OCI-LY3 (cell line): ENCODE results near the gene ZDHHC6.

Experiments
- H2AFZ ChIP-seq: fragments of 200-600, 300-600 bp; shearing (Covaris generic); 2 replicates; pipeline ENCODE4 v1.6.0; 2014; ENCODE audit warnings: antibody characterized with exemption, low read depth, low read length
- H3K27ac ChIP-seq: fragments of 200-600, 300-600 bp; sonication (generic); 2 replicates; pipeline ENCODE4 v1.5.1; 2014; ENCODE audit warnings: mild to moderate bottlenecking, low read length, moderate library complexity, mixed read lengths
- H3K27me3 ChIP-seq: fragments of 200-600, 300-600 bp; sonication (generic); 2 replicates; pipeline ENCODE4 v1.6.1; 2014; ENCODE audit warnings: low read depth, low read length, mixed read lengths
- H3K36me3 ChIP-seq: fragments of 200-600, 300-600 bp; sonication (generic); replicated peaks from 2 replicates; pipeline ENCODE3; 2014; ENCODE audit warnings: low read depth, low read length, mixed read lengths
- H3K4me1 ChIP-seq: fragments of 300-600, 200-600 bp; sonication (generic); 2 replicates; pipeline ENCODE4 v1.6.1; 2014; ENCODE audit warnings: low read length, mixed read lengths
- H3K4me2 ChIP-seq: fragments of 200-600, 300-600 bp; sonication (generic); 2 replicates; pipeline ENCODE4 v1.6.1; 2014; ENCODE audit warnings: low read length, mixed read lengths
- H3K4me3 ChIP-seq: fragments of 300-600, 200-600 bp; sonication (generic); 2 replicates; pipeline ENCODE4 v1.5.1; 2014; ENCODE audit warnings: antibody characterized with exemption, mild to moderate bottlenecking, low read length, moderate library complexity
- H3K79me2 ChIP-seq: fragments of 300-600, 200-600 bp; shearing (Covaris generic); 2 replicates; pipeline ENCODE4 v1.6.1; 2014; ENCODE audit warnings: mild to moderate bottlenecking, low read length, mixed read lengths
- H3K9ac ChIP-seq: fragments of 300-600, 200-600 bp; shearing (Covaris generic); 2 replicates; pipeline ENCODE4 v1.6.0; 2014; ENCODE audit warnings: mild to moderate bottlenecking, low read length, moderate library complexity
- H3K9me3 ChIP-seq: fragments of 200-600, 300-600 bp; shearing (Covaris generic); 2 replicates; pipeline ENCODE4 v1.6.1; 2014; ENCODE audit warnings: low read length, mixed read lengths; ENCODE audit not compliant: insufficient read depth
- H4K20me1 ChIP-seq: fragments of 200-600, 300-600 bp; sonication (generic); 2 replicates; pipeline ENCODE4 v1.6.1; 2016; ENCODE audit warnings: low read length, mixed read lengths; ENCODE audit not compliant: insufficient read depth
- EZH2phosphoT487 ChIP-seq: fragments of 200-600 bp; shearing (Covaris generic); IDR thresholded peaks from 2 replicates; pipeline ENCODE4 v1.6.1; 2018; ENCODE audit warnings: antibody characterized with exemption, mixed run types, low read depth
- TF ChIP-seq, protein P1 (sequence below): fragments of 200-600, 300-600 bp; sonication (generic); IDR thresholded peaks from 2 replicates; pipeline ENCODE4 v1.5.1; 2014; ENCODE audit warnings: antibody characterized with exemption, low read length, low read depth

The ZDHHC6 gene, protein sequence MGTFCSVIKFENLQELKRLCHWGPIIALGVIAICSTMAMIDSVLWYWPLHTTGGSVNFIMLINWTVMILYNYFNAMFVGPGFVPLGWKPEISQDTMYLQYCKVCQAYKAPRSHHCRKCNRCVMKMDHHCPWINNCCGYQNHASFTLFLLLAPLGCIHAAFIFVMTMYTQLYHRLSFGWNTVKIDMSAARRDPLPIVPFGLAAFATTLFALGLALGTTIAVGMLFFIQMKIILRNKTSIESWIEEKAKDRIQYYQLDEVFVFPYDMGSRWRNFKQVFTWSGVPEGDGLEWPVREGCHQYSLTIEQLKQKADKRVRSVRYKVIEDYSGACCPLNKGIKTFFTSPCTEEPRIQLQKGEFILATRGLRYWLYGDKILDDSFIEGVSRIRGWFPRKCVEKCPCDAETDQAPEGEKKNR

GRCh38 chr10:112446855-112447619 is at the start of gene ZDHHC6, which contains the start of gene VTI1A:
ZDHHC6 (minus strand) TSS chr10:112446914; CDS start chr10:112445436, 1,478 bp downstream.
VTI1A (plus strand) TSS chr10:112447215; CDS start chr10:112447374, 159 bp downstream.
- peak within 1 kb of the TSS; percentile 100 for H3K4me3 ChIP-seq
- peaks cover 49% of the 10 kb centered on the region for H3K79me2 ChIP-seq
- H4K20me1 ChIP-seq: no peaks in the 10 kb centered on the region
- TF ChIP-seq, protein P1, sequence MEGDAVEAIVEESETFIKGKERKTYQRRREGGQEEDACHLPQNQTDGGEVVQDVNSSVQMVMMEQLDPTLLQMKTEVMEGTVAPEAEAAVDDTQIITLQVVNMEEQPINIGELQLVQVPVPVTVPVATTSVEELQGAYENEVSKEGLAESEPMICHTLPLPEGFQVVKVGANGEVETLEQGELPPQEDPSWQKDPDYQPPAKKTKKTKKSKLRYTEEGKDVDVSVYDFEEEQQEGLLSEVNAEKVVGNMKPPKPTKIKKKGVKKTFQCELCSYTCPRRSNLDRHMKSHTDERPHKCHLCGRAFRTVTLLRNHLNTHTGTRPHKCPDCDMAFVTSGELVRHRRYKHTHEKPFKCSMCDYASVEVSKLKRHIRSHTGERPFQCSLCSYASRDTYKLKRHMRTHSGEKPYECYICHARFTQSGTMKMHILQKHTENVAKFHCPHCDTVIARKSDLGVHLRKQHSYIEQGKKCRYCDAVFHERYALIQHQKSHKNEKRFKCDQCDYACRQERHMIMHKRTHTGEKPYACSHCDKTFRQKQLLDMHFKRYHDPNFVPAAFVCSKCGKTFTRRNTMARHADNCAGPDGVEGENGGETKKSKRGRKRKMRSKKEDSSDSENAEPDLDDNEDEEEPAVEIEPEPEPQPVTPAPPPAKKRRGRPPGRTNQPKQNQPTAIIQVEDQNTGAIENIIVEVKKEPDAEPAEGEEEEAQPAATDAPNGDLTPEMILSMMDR: no peak
- TF ChIP-seq EZH2phosphoT487: no peak
- H3K9me3 ChIP-seq: no peaks in the 10 kb centered on the region
- H3K9ac ChIP-seq: peak within 1 kb of the TSS; percentile 99
- H3K4me1 ChIP-seq: peaks cover 11% of the 10 kb centered on the region
- H3K36me3 ChIP-seq: peaks cover 12% of the 10 kb centered on the region
- H3K27me3 ChIP-seq: no peaks in the 10 kb centered on the region
- peak within 1 kb of the TSS; percentile 59 for H3K27ac ChIP-seq
- H3K4me2 ChIP-seq: peak within 1 kb of the TSS; percentile 91
- H2AFZ ChIP-seq: peak within 1 kb of the TSS; percentile 88

DNA sequence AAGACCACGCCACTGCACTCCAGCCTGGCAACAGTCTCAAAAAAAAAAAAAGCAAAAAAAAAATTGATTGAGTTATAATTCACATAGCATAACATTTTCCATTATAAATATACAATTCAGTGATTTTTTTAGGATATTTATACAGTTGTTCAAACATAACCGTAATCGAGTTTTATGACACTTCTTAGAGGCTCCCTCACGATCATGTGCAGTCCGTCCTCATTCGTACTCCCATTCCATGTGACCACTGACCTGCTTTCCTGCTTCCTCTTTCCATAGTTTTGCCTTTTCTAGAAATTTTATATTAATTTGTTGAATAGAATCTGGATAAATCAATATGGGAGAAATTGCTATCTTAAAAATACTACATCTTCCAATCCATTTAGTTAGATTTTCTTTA is 46.0 kb upstream of the ZDHHC6 start:
- Histone ChIP-seq H3K36me3 (no peaks in the 10 kb centered on the region), H3K4me2 (no peak overlapping the region), H3K9me3 (no peaks in the 10 kb centered on the region), H3K27me3 (no peaks in the 10 kb centered on the region), H3K9ac (no peak overlapping the region), H4K20me1 (no peaks in the 10 kb centered on the region), H3K4me1 (no peaks in the 10 kb centered on the region), H2AFZ (no peak overlapping the region), H3K27ac (no peak overlapping the region), H3K79me2 (no peaks in the 10 kb centered on the region), H3K4me3 (no peak overlapping the region)
- TF ChIP-seq, protein P1: no peak
- TF ChIP-seq EZH2phosphoT487: no peak

DNA sequence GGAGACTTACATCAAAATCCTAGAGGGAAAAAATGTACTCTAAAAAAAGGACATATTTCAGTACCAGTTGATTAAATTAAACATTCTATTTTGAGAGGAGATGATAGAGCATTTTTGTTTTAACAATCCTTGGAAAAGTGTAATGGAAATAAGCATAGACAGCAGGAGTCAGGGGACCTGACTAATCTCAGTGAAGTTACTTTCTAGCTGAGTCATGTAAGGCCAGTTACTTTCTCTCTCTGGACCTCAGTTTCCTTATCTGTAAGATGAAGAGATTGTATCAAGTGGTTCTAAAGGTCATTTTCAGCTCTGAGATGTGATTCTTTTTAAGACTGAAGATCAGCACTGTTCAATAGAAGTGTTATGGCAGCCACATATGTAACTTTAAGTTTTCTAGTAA is 44.4 kb upstream of the ZDHHC6 start:
- Histone ChIP-seq H3K9ac (no peak overlapping the region), H3K36me3 (no peaks in the 10 kb centered on the region), H3K9me3 (no peaks in the 10 kb centered on the region), H3K79me2 (no peaks in the 10 kb centered on the region), H3K4me1 (no peaks in the 10 kb centered on the region), H3K4me3 (no peak overlapping the region), H3K27me3 (no peaks in the 10 kb centered on the region), H2AFZ (no peak overlapping the region), H3K27ac (no peak overlapping the region), H3K4me2 (no peak overlapping the region), H4K20me1 (no peaks in the 10 kb centered on the region)
- TF ChIP-seq, protein P1: no peak
- no peak for TF ChIP-seq EZH2phosphoT487

DNA sequence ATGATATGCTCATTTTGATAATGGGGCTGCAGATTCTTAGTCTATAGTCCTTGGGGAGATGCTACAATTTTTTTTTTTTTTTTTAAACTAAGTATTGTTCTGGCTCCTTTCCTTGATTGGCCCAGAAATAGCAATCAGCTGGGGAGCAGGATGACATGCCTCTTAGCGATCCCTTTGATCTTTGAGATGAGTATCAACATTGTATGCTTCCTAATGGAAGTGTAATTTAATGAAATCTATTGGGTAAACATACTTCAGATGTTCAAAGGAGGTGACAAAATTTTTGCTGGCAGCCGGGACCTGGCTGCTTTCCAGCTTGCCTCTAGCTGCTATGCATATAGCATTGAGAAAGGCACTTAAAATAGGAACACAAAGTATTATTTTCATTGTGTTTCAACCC is 43.8 kb upstream of the ZDHHC6 start:
- no peak for TF ChIP-seq EZH2phosphoT487
- H3K4me1 ChIP-seq: no peaks in the 10 kb centered on the region
- no peaks in the 10 kb centered on the region for H3K9me3 ChIP-seq
- no peak overlapping the region for H3K27ac ChIP-seq
- no peaks in the 10 kb centered on the region for H3K27me3 ChIP-seq
- H3K36me3 ChIP-seq: no peaks in the 10 kb centered on the region
- no peaks in the 10 kb centered on the region for H3K79me2 ChIP-seq
- H4K20me1 ChIP-seq: no peaks in the 10 kb centered on the region
- H3K4me3 ChIP-seq: no peak overlapping the region
- H3K4me2 ChIP-seq: no peak overlapping the region
- H2AFZ ChIP-seq: no peak overlapping the region
- H3K9ac ChIP-seq: no peak overlapping the region
